Activated CD8-positive, alpha-beta T cell treated with anti-CD3 and anti-CD28 coated beads, Interleukin-2, amount 10 ng/mL, durations not matched to agents 7 days and 5 days (primary cell): Measurements from ENCODE around the gene NT5M. TPM values are rescaled to one million over a fixed set of nuclear protein-coding genes. Genes with fewer than 3 reads are reported as not detected.

Experiments
- ATAC-seq: fragments of 150-1000 bp; cut with Tn5 transposase; one replicate; pipeline ENCODE4 v1.10.0; 2021; ENCODE audit warnings: moderate library complexity
- CTCF ChIA-PET: fragments of 350-600 bp; sonication (Branson Sonifier 250); formaldehyde crosslinking; loops from one replicate; lab custom pipeline; 2021; ENCODE audit warnings: antibody characterized with exemption; lab: Charles Lee
- POLR2A ChIA-PET: fragments of 350-600 bp; sonication (Branson Sonifier 250); formaldehyde crosslinking; loops from one replicate; lab custom pipeline; 2021; ENCODE audit warnings: antibody characterized with exemption; lab: Charles Lee
- DNase-seq: peaks from one replicate; pipeline ENCODE4 v3.0.0-alpha.2; 2020
- H3K27ac Mint-ChIP-seq: one replicate; pipeline ENCODE4 v1.8.0; 2021; ENCODE audit warnings: mild to moderate bottlenecking, mixed read lengths
- H3K27me3 Mint-ChIP-seq: one replicate; pipeline ENCODE4 v1.8.0; 2021; ENCODE audit warnings: low read depth, mixed read lengths
- H3K36me3 Mint-ChIP-seq: one replicate; pipeline ENCODE4 v1.8.0; 2021; ENCODE audit warnings: low read depth, mixed read lengths
- H3K4me1 Mint-ChIP-seq: one replicate; pipeline ENCODE4 v1.8.0; 2021; ENCODE audit warnings: low read depth, mixed read lengths
- H3K4me3 Mint-ChIP-seq: one replicate; pipeline ENCODE4 v1.8.0; 2021; ENCODE audit warnings: mild to moderate bottlenecking, mixed read lengths
- H3K9me3 Mint-ChIP-seq: one replicate; pipeline ENCODE4 v1.8.0; 2022; ENCODE audit warnings: mixed read lengths; ENCODE audit not compliant: insufficient read depth
- total RNA-seq, 2 experiments: library from RNA; stranded (reverse); gene quantifications; one replicate each; pipeline ENCODE4 v1.2.3, GENCODE V29; 2021

NT5M gene
- total RNA-seq, 2 experiments from 2014 or later = 8.3 to 9.0 TPM

GRCh38 chr17:17367931-17368330 lies 64.8 kb downstream of the NT5M start:
- H3K36me3 Mint-ChIP-seq = no peaks in the 10 kb centered on the region
- H3K4me1 Mint-ChIP-seq = no peaks in the 10 kb centered on the region
- ATAC-seq = no peak
- no peak for DNase-seq
- POLR2A ChIA-PET = no interaction called here
- no peaks in the 10 kb centered on the region for H3K9me3 Mint-ChIP-seq
- no peak overlapping the region for H3K27ac Mint-ChIP-seq
- CTCF ChIA-PET = no interaction called here
- H3K4me3 Mint-ChIP-seq = no peak overlapping the region
- H3K27me3 Mint-ChIP-seq = peaks cover 16% of the 10 kb centered on the region

GRCh38 chr17:17370711-17371110 lies 67.5 kb downstream of the NT5M start:
- ChIA-PET CTCF (interaction anchor here (1.2 to 1.6 kb wide), 2 partner anchors 15 to 198 kb away, joined by 4 read pairs; no protein-coding TSS in a partner anchor), POLR2A (no interaction called here)
- ATAC-seq (no peak), DNase-seq (no peak)
- H3K4me3 Mint-ChIP-seq = no peak overlapping the region
- no peak overlapping the region for H3K27ac Mint-ChIP-seq
- no peaks in the 10 kb centered on the region for H3K4me1 Mint-ChIP-seq
- H3K36me3 Mint-ChIP-seq = no peaks in the 10 kb centered on the region
- H3K9me3 Mint-ChIP-seq = no peaks in the 10 kb centered on the region
- peaks cover 14% of the 10 kb centered on the region for H3K27me3 Mint-ChIP-seq

- Mint-ChIP-seq H3K27ac (no peak overlapping the region), H3K4me1 (no peaks in the 10 kb centered on the region), H3K36me3 (no peaks in the 10 kb centered on the region), H3K4me3 (no peak overlapping the region), H3K27me3 (peaks cover 13% of the 10 kb centered on the region), H3K9me3 (no peaks in the 10 kb centered on the region)
- ATAC-seq (no peak), DNase-seq (no peak)
- ChIA-PET POLR2A (no interaction called here), CTCF (interaction anchor here (1.7 to 2.5 kb wide), 2 partner anchors 67 to 124 kb away, joined by 4 to 8 read pairs; partner anchors contain the start of gene RASD1)
Measured at GRCh38 chr17:17372856-17373520, 69.8 kb downstream of the NT5M start.

- DNase-seq = no peak
Measured at GRCh38 chr17:17375841-17376240, 72.7 kb downstream of the NT5M start.

GRCh38 chr17:17376362-17376761 lies 73.2 kb downstream of the NT5M start:
- POLR2A ChIA-PET = no interaction called here
- DNase-seq (no peak), ATAC-seq (no peak)
- Mint-ChIP-seq H3K27me3 (peaks cover 13% of the 10 kb centered on the region), H3K4me3 (no peak overlapping the region), H3K36me3 (no peaks in the 10 kb centered on the region), H3K9me3 (no peaks in the 10 kb centered on the region), H3K4me1 (no peaks in the 10 kb centered on the region), H3K27ac (no peak overlapping the region)
- CTCF ChIA-PET = no interaction called here

More at GRCh38 chr17:17375841-17376240, 72.7 kb downstream of the NT5M start:
- ChIA-PET CTCF (interaction anchor here (2.5 kb wide), 1 partner anchor 121 kb away, joined by 8 read pairs; the partner anchor contains the start of gene RASD1), POLR2A (no interaction called here)
- Mint-ChIP-seq H3K36me3 (no peaks in the 10 kb centered on the region), H3K4me1 (no peaks in the 10 kb centered on the region), H3K27me3 (peaks cover 9% of the 10 kb centered on the region), H3K27ac (no peak overlapping the region), H3K9me3 (no peaks in the 10 kb centered on the region), H3K4me3 (no peak overlapping the region)
- ATAC-seq = no peak

- no peak for ATAC-seq
- H3K27ac Mint-ChIP-seq = no peak overlapping the region
- no peak overlapping the region for H3K4me3 Mint-ChIP-seq
- H3K36me3 Mint-ChIP-seq = no peaks in the 10 kb centered on the region
- H3K27me3 Mint-ChIP-seq = peaks cover 16% of the 10 kb centered on the region
- no peaks in the 10 kb centered on the region for H3K4me1 Mint-ChIP-seq
- DNase-seq = no peak
- CTCF ChIA-PET = no interaction called here
- no peaks in the 10 kb centered on the region for H3K9me3 Mint-ChIP-seq
- POLR2A ChIA-PET = no interaction called here
Measured at GRCh38 chr17:17377071-17377967, 74.1 kb downstream of the NT5M start.

- Mint-ChIP-seq H3K4me3 (no peak overlapping the region), H3K4me1 (no peaks in the 10 kb centered on the region), H3K27ac (no peak overlapping the region), H3K27me3 (peaks cover 20% of the 10 kb centered on the region), H3K9me3 (no peaks in the 10 kb centered on the region), H3K36me3 (no peaks in the 10 kb centered on the region)
- ATAC-seq (no peak), DNase-seq (no peak)
- ChIA-PET CTCF (no interaction called here), POLR2A (no interaction called here)
Measured at GRCh38 chr17:17379197-17379991, 76.2 kb downstream of the NT5M start.

GRCh38 chr17:17380145-17380925 lies 77.2 kb downstream of the NT5M start:
- DNase-seq = no peak
- CTCF ChIA-PET = no interaction called here
- Mint-ChIP-seq H3K27me3 (peaks cover 20% of the 10 kb centered on the region), H3K4me1 (no peaks in the 10 kb centered on the region), H3K9me3 (no peaks in the 10 kb centered on the region), H3K36me3 (no peaks in the 10 kb centered on the region), H3K27ac (no peak overlapping the region), H3K4me3 (no peak overlapping the region)
- ATAC-seq = no peak
- POLR2A ChIA-PET = no interaction called here

GRCh38 chr17:17381446-17382064 lies 78.4 kb downstream of the NT5M start:
- no peaks in the 10 kb centered on the region for H3K36me3 Mint-ChIP-seq
- peaks cover 21% of the 10 kb centered on the region for H3K27me3 Mint-ChIP-seq
- no peak overlapping the region for H3K4me3 Mint-ChIP-seq
- no peak overlapping the region for H3K27ac Mint-ChIP-seq
- CTCF ChIA-PET = interaction anchor here (0.6 to 2.0 kb wide), 3 partner anchors 10 to 602 kb away, joined by 3 to 10 read pairs (median 5); partner anchors contain the start of gene RASD1
- ATAC-seq = no peak
- POLR2A ChIA-PET = no interaction called here
- no peaks in the 10 kb centered on the region for H3K9me3 Mint-ChIP-seq
- no peak for DNase-seq
- H3K4me1 Mint-ChIP-seq = no peaks in the 10 kb centered on the region

GRCh38 chr17:17382065-17382459 lies 78.9 kb downstream of the NT5M start:
- H3K4me3 Mint-ChIP-seq = no peak overlapping the region
- ChIA-PET POLR2A (no interaction called here), CTCF (interaction anchor here (1.4 to 2.0 kb wide), 2 partner anchors 10 to 114 kb away, joined by 5 to 10 read pairs; partner anchors contain the start of gene RASD1)
- peaks cover 23% of the 10 kb centered on the region for H3K27me3 Mint-ChIP-seq
- no peak for DNase-seq
- no peaks in the 10 kb centered on the region for H3K36me3 Mint-ChIP-seq
- no peaks in the 10 kb centered on the region for H3K4me1 Mint-ChIP-seq
- H3K9me3 Mint-ChIP-seq = no peaks in the 10 kb centered on the region
- no peak overlapping the region for H3K27ac Mint-ChIP-seq
- no peak for ATAC-seq
